ENCODE measurements around the gene OR51B2.

The OR51B2 gene

DNA sequence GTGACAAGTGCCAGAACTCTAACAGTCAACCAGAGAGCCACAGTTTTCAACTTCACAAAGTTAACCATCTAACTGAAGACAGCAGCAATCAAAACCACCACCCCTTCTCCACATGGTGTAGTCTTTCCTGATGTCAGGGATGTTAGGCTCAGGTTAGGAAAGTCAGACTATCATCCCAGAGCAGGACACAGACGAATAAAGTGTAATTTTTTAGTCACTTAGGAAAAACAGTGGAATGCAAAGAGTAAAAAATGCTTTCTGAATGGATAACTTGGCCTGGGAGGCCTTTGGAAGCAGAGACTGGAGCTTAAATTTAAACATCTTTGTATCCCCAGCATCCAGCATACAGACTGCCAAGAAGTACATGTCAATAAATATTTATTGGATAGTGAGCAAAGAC lies 37.7 kb downstream of the OR51B2 start:
- TF ChIP-seq, protein P1, sequence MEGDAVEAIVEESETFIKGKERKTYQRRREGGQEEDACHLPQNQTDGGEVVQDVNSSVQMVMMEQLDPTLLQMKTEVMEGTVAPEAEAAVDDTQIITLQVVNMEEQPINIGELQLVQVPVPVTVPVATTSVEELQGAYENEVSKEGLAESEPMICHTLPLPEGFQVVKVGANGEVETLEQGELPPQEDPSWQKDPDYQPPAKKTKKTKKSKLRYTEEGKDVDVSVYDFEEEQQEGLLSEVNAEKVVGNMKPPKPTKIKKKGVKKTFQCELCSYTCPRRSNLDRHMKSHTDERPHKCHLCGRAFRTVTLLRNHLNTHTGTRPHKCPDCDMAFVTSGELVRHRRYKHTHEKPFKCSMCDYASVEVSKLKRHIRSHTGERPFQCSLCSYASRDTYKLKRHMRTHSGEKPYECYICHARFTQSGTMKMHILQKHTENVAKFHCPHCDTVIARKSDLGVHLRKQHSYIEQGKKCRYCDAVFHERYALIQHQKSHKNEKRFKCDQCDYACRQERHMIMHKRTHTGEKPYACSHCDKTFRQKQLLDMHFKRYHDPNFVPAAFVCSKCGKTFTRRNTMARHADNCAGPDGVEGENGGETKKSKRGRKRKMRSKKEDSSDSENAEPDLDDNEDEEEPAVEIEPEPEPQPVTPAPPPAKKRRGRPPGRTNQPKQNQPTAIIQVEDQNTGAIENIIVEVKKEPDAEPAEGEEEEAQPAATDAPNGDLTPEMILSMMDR (IDR thresholded peaks at IDR 0.05; ENCODE audit: low read depth, low read length) = no peak
- H3K4me3 ChIP-seq (ENCODE audit: low read depth, low read length) = no peak overlapping the region

DNA sequence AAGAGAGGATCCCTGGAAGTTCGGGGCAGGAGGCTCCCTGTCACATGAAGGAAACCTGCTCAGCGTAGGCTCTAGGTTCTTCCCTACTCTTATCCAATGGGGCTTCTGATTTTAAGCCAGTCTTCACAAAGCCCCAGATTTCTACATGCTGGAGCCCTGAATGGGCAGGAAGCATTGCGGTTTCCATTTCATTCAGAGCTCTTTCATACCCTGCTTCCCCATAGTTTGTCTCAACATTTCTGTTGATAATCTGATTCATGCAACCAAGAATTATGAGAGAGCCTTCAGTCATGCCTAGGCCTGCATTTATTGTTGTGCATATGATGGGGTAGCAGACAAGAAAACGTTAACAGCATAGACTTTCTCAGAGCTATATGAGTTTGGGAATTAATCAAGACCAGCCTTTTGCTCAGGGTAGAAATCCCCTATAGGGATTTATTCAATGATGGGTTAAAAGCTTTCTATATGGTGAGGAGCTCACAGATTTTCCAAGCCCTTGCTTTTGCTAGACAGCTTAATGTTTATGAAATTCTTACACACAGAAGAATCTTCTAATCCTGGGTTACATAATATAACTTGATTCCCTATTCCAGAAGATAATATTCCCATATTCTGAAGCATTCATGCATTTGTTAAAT lies 38.3 kb downstream of the OR51B2 start:
- no peak overlapping the region for H3K4me3 ChIP-seq (ENCODE audit: low read depth, low read length)
- TF ChIP-seq, protein P1 (IDR thresholded peaks at IDR 0.05; ENCODE audit: low read depth, low read length) = no peak

DNA sequence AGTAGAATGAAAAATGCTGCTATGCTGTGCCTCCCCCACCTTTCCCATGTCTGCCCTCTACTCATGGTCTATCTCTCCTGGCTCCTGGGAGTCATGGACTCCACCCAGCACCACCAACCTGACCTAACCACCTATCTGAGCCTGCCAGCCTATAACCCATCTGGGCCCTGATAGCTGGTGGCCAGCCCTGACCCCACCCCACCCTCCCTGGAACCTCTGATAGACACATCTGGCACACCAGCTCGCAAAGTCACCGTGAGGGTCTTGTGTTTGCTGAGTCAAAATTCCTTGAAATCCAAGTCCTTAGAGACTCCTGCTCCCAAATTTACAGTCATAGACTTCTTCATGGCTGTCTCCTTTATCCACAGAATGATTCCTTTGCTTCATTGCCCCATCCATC lies 39.5 kb downstream of the OR51B2 start:
- no peak overlapping the region for H3K4me3 ChIP-seq (ENCODE audit: low read depth, low read length)
- TF ChIP-seq, protein P1 (IDR thresholded peaks at IDR 0.05; ENCODE audit: low read depth, low read length) = no peak

DNA sequence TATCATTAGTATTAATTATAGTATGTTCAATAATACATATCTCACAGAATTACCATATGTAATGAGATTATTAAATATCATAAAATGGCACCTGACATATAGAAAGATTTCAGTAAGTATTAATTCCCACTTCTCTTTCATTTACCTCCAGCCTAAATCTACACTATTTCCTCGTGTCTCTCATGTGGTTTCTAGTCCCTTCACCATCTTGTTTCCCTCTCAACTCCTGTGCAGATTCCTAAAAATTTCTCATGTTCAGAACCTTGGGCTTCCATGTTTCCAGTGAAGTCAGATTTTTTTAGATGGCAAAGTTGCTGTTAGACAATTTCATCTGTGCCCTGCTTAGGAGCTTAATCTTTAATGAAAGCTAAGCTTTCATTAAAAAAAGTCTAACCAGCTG lies 40.2 kb downstream of the OR51B2 start:
- TF ChIP-seq, protein P1 (IDR thresholded peaks at IDR 0.05; ENCODE audit: low read depth, low read length) = no peak
- no peak overlapping the region for H3K4me3 ChIP-seq (ENCODE audit: low read depth, low read length)

DNA sequence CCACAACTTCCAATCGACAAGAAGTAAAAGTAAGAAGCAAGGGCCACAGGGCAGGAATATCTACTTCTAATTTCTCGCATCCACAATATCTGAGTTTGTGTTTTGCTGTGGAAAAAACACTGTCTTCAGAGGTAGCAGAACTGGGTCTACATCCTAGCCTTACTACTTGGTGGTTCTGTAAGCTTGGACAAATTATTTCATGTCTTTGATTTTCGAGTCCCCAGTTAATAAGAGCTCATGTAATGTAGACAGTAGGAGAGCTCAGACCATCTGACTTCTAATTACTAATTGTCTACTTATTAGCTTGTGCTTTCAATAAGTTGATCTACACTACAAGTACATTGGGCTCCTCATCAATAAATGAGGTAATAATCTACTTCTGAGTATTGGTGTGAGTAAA lies 41.0 kb downstream of the OR51B2 start:
- H3K4me3 ChIP-seq (ENCODE audit: low read depth, low read length) = no peak overlapping the region
- TF ChIP-seq, protein P1 (IDR thresholded peaks at IDR 0.05; ENCODE audit: low read depth, low read length) = no peak

DNA sequence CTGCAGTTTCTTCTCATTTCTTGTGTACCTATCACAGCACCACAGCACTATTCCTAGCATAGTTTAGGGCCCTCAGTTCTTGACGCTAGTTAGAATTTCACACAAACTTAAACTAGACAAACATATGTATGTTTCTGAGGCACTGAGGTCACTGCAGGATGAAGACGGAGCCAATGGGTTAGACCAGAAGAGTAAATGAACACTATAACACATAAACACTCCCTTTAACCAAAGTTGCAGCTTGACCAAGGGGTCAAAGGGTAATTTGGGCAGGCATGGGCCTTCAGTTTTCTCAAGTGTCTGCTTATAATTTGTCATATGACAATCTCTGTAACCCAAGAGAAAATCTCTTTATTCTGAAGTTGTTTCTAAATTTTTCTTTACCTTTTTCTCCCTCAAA lies 41.5 kb downstream of the OR51B2 start:
- TF ChIP-seq, protein P1 (IDR thresholded peaks at IDR 0.05; ENCODE audit: low read depth, low read length) = no peak
- H3K4me3 ChIP-seq (ENCODE audit: low read depth, low read length) = no peak overlapping the region

DNA sequence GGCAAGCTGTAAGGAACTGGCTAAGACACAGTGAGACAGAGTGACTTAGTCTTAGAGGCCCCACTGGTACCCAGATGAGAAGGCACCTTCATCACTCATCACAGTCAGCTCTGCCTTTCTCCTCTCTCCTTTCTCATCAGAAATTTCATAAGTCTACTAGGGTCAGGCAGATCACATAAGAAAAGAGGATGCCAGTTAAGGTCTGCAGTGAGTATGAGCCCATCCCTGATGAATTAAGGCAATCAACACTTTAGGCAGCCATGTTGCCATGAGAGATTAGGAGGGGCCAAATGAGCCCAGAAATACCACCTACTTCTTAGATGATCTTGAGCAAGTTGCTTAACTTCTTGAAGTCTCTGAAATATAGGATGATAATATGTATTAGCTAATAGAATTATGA lies 42.5 kb downstream of the OR51B2 start:
- TF ChIP-seq, protein P1 (IDR thresholded peaks at IDR 0.05; ENCODE audit: low read depth, low read length) = no peak
- no peak overlapping the region for H3K4me3 ChIP-seq (ENCODE audit: low read depth, low read length)

All from WI38 (cell line).